GM19043 (cell line): ENCODE measurements around the gene SERINC2.

Experiments
- ATAC-seq: cut with Tn5 transposase; IDR thresholded peaks from one replicate; pipeline ENCODE4 v1.9.1; 2021; ENCODE audit warnings: low read depth; ENCODE audit not compliant: unreplicated experiment

The SERINC2 gene

GRCh38 chr1:31412732-31413404 is at the start of gene SERINC2:
SERINC2 (plus strand) TSS chr1:31413213; CDS start chr1:31413266, 53 bp downstream.
- ATAC-seq: no peak

- no peak for ATAC-seq
These were observed 48.3 kb upstream of the SERINC2 start for GRCh38 chr1:31364561-31365250.

- no peak for ATAC-seq
These were observed 46.2 kb upstream of the SERINC2 start for GRCh38 chr1:31366796-31367195.

- no peak for ATAC-seq
These were observed 44.4 kb upstream of the SERINC2 start for GRCh38 chr1:31368611-31369107.

GRCh38 chr1:31370021-31370420 is 43.0 kb upstream of the SERINC2 start:
- ATAC-seq: no peak

GRCh38 chr1:31370565-31370964 is 42.4 kb upstream of the SERINC2 start:
- no peak for ATAC-seq

- no peak for ATAC-seq
These were observed 41.7 kb upstream of the SERINC2 start for GRCh38 chr1:31371121-31371959.

GRCh38 chr1:31372051-31372450 is 41.0 kb upstream of the SERINC2 start:
- ATAC-seq: no peak

- no peak for ATAC-seq
These were observed 40.3 kb upstream of the SERINC2 start for GRCh38 chr1:31372751-31373055.

GRCh38 chr1:31373056-31373896 is 39.7 kb upstream of the SERINC2 start, which contains the start of gene FABP3:
FABP3 (minus strand) TSS chr1:31373076; CDS start chr1:31373014, 62 bp downstream.
- ATAC-seq: no peak

- no peak for ATAC-seq
These were observed 39.0 kb upstream of the SERINC2 start for GRCh38 chr1:31373897-31374486.

- ATAC-seq: no peak
These were observed 38.4 kb upstream of the SERINC2 start for GRCh38 chr1:31374511-31375196.

GRCh38 chr1:31376375-31377134 is 36.5 kb upstream of the SERINC2 start:
- ATAC-seq: no peak

GRCh38 chr1:31377364-31377863 is 35.6 kb upstream of the SERINC2 start:
- no peak for ATAC-seq

GRCh38 chr1:31378001-31378400 is 35.0 kb upstream of the SERINC2 start:
- no peak for ATAC-seq

GRCh38 chr1:31380181-31380580 is 32.8 kb upstream of the SERINC2 start:
- no peak for ATAC-seq

GRCh38 chr1:31381394-31382294 is 31.4 kb upstream of the SERINC2 start:
- no peak for ATAC-seq
